SK-N-SH (cell line): ENCODE results near the gene MRPL46.

Experiments used
- CTCF ChIP-seq: fragments of 200-600 bp; sonication (generic); IDR thresholded peaks from 2 replicates; pipeline ENCODE4 v1.6.1; 2017; ENCODE audit warnings: antibody characterized with exemption, mild to moderate bottlenecking, moderate library complexity
- EP300 ChIP-seq, 2 experiments: IDR thresholded peaks; 2 replicates each; pipeline versions ENCODE4 v1.4.0 to v1.6.1; 2012; ENCODE audit warnings: borderline replicate concordance in 1 of 2, low read depth in 1 of 2, low read length in 1 of 2
- EZH2phosphoT487 ChIP-seq: fragments of 200-600 bp; sonication (generic); IDR thresholded peaks from 2 replicates; pipeline ENCODE4 v1.6.1; 2017; ENCODE audit warnings: low read depth, mixed run types, mild to moderate bottlenecking, antibody characterized with exemption, moderate library complexity, borderline replicate concordance
- JUND ChIP-seq: IDR thresholded peaks from 2 replicates; pipeline ENCODE4 v1.4.0; 2012
- MAX ChIP-seq: IDR thresholded peaks from 2 replicates; pipeline ENCODE4 v1.4.0; 2012; ENCODE audit warnings: low read depth
- NFIC ChIP-seq: IDR thresholded peaks from 2 replicates; pipeline ENCODE4 v1.4.0; 2012; ENCODE audit warnings: borderline replicate concordance
- RAD21 ChIP-seq: IDR thresholded peaks from 2 replicates; pipeline ENCODE4 v1.6.1; 2012; ENCODE audit warnings: mild to moderate bottlenecking, low read length
- REST ChIP-seq: IDR thresholded peaks from 2 replicates; pipeline ENCODE4 v1.6.1; 2012; ENCODE audit warnings: mild to moderate bottlenecking, low read depth, low read length, moderate library complexity
- RFX5 ChIP-seq: IDR thresholded peaks from 2 replicates; pipeline ENCODE4 v1.6.1; 2012; ENCODE audit warnings: mild to moderate bottlenecking, improper control_type of control experiment, low read length
- TAF1 ChIP-seq: IDR thresholded peaks from 2 replicates; pipeline ENCODE4 v1.6.1; 2012; ENCODE audit warnings: low read depth, mild to moderate bottlenecking, low read length, moderate library complexity, borderline replicate concordance
- TEAD4 ChIP-seq: IDR thresholded peaks from 2 replicates; pipeline ENCODE4 v1.4.0; 2012; ENCODE audit warnings: mild to moderate bottlenecking, borderline replicate concordance; ENCODE audit not compliant: insufficient read depth
- YY1 ChIP-seq: IDR thresholded peaks from 2 replicates; pipeline ENCODE4 v1.4.0; 2012; ENCODE audit warnings: low read depth, mild to moderate bottlenecking

- TF ChIP-seq MAX (no peak), CTCF (no peak), TAF1 (no peak), RFX5 (no peak), REST (no peak), NFIC (no peak), EZH2phosphoT487 (no peak), TEAD4 (no peak), RAD21 (no peak), JUND (no peak), YY1 (no peak), EP300 (IDR thresholded peaks at IDR 0.05; ENCODE audit: borderline replicate concordance in 1 of 2, low read depth in 1 of 2, low read length in 1 of 2) (no peak)
These were observed 44.9 kb upstream of the MRPL46 start for GRCh38 chr15:88512078-88512477.
